Stimulated activated naive CD4-positive, alpha-beta T cell (primary cell): ENCODE data around the gene TUNAR.

Experiments used
- DNase-seq, 6 experiments: peaks; one replicate each; lab custom pipeline; 2025; lab: John Stamatoyannopoulos, UW

The TUNAR gene

DNA sequence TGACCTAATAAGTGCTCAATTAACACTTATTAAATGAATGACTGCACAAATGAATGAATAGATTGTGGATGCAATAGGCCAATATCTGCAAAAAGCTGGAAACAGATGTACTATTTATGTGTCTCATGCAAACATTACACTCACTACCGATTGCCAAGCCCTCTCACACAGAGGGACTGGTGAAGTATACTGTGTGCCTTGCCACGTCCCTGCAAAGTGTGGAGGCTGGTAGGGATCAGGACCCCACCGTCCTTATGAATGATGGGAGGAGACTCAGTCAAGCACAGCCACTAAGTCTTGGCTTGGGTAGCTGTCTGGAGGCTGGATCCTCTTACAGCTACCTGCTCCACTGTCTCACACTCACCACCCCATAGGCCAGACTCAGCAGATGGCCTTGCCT, 3.9 kb upstream of the TUNAR start:
- DNase-seq: no peak

DNA sequence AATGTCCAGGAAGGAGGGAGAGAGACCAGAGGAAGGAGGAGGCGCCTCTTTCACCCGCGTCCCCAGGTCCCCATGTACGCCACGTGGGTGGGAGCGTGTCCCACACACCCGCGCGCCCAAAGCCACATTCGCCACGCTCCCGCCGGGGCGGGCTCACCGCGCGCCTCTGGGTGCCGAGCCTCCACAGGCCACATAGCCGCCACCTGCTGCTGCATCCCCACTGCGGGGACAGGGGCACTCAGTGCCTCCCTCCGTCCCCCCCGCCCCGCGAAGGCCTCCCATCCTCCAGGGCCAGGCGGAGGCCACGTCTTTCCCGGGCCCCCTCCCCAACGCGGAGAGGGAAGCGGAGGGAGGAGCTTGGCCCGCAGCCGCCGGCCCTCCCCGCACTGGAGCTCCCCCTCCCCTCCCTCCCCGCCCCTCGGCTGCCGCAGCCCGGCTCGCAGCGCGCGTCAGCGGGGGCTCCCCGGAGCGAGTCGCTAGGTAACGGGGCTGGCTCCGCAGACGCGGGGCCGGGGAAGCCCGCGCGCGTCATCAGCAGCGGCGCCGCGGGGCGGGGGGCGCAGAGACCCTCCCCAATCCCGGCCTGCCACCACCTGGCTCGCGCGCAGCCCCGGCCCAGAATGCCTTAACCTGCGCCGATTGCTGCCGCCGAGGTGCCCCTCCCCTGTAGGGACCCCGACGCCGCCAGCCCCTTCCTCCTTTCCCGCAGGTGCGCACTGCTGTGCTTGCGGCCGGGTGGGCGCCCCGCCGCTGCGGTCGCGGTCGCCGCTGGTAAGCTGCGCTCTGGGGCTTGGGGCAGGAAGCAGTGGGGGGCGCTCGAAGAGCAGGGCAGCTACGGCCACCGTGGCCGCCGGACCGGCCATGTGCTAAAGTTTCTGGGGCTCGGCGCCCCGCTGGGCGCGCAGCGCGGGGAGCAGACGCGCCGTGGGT, 536 bp upstream of the TUNAR start:
- no peak for DNase-seq

DNA sequence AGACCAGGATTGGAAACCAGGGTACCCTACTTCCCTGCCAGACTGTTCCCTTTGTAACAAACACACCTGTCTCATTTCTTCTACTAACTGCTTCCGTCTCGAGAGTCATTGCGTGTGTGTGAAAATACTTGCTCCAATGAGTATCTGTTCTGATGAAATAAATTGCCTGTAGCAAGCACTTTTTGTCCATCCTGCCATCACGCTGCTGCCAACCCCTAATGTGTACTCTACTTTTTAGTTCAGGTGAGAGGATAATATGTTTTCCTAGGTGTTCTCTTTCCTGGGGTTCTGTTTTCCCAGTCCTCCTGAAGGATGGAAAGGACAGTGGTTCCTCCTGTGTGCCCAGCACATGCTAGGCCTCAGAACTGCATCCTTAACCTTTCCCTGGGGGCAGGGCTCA, 1.0 kb downstream of the TUNAR start:
- DNase-seq: no peak

DNA sequence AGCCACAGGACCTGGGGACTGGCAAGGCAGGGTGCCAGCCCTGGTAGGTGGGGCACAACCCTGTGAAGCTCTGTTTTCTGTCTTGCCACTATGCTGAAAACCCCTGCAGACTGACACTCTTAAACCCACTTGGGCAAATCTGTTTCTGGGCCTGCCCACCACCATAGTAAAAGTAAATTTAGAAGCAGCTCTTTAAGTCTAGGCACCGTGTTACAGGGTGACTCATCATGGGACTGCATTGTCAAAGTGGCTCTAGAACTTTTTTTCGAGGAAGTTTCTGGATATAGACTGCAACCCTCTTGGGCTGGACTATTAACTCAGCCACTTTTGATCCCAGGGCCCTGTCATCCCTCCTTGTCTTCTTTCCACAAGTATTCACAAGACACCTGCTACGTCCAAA, 7.7 kb downstream of the TUNAR start:
- DNase-seq: no peak

DNA sequence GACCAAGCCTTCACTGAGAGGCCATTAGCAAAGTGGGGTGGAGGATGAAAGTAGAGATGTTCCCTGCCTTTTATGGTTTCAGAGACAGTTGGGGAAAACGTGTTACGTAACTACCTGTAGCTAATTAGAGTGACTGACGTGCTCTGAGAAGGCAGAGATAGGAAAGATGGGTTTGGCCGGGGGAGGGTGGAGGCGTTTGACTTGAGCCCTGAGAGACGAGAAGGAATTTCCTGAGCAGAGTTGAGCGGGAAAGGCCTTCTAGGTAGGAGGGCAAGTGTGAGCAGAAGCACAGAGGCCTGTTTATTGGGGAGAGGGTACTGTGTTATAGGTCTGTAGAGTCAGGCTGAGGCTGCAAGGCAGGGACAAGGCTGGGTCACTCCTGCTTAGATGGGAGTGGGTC, 8.6 kb downstream of the TUNAR start:
- no peak for DNase-seq

DNA sequence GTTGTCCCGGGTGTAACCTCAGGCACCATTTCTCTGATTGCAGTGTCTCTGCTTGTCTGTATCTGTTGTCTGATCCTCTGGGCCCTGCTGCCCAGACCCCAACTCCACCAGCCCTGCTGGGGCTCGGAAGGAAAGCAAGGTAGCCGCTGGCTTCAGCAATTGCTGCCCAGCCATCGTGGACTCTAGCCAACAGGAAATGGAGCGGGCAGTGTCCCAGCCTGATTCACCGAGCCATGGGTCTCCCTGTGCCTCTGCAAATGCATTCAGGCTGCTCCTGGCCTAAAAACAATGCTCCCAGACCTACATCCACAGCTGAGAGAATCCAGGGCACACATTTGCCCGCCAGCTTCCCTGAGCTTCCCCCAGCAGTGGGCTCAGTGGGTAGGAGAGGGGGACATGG, 9.2 kb downstream of the TUNAR start:
- no peak for DNase-seq

DNA sequence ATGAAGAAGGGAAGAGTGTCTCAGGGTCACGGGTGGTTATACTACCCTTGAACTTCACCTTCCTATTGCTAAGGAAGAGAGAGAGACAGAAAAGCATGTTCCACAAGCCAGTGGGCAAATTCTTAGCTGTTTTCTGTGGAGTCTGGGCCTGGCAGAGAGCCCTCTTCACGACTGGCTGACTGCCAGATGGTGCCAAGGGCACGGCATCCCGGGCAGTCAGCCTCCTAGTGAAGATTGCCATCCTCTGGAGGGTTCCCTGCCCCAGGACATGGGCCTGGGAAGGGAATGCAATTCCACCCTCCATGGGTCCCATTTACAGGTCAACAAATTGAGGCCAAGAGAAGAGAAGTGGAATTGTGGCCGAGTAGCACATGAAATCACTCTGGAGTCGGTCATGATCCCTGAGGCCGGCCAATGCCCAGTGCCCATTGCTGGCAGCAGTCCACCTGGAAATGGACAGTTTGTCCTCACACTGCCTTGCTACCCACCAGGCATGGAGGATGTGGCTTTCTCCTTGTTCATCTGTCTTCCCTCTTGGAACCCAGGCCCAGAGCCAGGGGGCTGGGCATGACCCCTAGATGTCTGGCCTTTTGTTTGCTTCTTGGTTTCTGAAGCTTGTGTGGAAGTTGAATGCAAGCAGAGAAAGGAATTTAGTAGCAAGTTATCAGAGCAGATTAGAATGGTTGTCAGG, 9.9 kb downstream of the TUNAR start:
- DNase-seq: no peak

DNA sequence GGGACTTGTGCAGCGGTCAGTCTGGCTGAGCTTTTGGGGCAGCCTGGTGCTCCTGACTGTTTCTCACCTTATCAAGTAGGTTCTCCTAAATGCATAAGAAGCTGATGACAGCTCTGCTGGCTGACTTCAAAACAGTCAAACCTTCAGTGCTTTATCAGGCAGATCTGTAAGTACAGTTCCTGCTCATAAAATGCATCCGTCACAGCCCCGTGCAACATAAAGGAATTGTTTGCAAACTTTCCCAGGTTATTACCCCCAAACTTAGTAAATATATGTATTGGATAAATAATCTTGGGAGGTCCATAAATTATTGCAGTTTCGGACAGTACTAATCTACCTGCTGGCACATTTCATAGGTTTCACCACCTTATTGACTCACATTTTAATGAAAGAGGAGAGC, 10.7 kb downstream of the TUNAR start:
- DNase-seq: no peak

DNA sequence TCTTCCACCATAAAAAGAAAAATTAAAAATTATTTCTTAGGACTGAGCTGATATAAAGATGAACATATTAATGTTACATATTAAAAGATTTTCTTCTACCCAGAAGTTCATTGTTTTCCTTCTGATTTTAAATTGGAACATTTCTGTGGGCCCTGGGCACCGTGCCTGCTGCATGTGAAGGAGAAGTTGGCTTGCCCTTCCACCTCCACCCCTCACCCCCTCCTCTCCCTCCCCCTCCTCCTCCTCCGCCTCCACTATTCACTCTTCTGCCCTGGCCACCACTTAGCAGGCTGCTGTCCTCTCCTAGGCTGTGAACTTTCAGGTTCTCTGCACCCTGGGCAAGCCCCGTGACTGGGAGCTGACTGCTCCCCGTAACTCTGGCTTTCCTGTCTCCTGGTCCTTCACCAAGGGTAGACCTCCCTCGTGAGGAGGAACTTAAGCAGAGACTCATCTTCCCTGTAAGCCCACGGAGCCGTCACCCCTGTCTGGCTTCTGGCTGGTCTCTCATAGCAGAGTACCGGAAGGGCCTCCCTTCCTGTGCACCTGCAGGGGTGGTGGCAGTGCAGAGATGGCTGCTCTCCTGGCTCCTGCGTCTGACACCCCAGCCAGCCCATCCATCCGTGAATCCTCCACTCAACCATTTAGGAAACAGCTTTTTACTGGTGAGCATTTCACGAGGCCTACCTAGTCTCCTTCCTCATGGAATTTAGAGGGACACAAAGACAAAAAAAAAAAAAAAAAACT, 12.8 kb downstream of the TUNAR start:
- no peak for DNase-seq

DNA sequence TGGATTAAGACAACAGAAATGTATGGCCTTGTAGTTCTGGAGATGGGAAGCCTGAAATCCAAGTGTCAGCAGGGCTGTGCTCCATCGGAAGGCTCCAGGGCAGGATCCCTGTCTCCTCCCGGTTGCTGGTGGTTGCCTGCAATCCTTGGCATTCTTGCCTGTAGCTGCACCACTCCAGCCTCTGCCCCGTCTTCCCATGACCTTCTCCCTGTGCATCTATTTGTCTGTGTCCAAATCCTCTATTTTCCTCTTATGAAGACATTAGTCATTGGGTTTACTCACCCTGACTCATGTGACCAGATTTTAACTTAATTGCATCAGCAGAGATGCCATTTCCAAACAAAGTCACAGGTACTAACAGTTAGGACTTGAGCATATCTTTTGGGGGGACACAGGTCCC, 15.1 kb downstream of the TUNAR start:
- DNase-seq: no peak

DNA sequence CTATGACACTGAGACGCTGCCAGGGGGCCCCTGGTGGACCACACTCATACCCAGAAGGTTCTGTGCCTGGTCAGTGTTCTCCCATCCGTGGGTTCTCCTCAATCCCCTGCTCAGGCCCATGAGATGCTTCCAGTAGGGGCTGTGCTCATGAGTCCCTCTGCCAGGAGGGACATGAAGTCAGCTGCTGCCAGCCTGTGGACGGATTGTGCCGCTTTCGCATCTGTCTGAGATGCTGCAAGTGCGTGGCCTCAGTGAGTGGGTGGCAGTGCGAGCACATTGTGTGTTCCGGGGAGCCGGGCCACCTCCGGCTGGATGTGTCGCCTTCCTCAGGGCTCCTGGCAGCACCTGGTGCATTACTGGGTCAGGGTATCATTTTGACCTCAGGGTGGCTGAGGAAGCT, 15.5 kb downstream of the TUNAR start:
- DNase-seq: no peak

DNA sequence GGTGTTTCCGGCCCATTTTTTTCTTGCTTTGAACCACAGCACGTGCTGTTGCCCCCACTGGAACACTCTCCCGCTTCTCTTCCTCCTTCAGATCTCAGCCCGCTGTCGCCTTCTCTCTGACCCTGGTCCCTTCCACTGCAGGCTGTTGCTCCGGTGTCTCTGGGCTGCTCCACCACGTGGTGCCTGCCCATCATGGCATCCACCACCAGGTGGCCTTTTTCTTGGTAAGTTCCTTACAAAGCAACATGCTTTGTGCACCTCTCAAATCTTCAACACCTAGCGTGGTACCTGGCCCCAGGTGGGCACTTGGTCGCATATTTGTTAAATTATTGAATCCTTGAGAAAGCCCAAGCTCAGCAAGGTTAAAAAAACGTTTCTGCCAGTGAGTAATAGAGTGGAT, 19.1 kb downstream of the TUNAR start:
- DNase-seq: no peak

DNA sequence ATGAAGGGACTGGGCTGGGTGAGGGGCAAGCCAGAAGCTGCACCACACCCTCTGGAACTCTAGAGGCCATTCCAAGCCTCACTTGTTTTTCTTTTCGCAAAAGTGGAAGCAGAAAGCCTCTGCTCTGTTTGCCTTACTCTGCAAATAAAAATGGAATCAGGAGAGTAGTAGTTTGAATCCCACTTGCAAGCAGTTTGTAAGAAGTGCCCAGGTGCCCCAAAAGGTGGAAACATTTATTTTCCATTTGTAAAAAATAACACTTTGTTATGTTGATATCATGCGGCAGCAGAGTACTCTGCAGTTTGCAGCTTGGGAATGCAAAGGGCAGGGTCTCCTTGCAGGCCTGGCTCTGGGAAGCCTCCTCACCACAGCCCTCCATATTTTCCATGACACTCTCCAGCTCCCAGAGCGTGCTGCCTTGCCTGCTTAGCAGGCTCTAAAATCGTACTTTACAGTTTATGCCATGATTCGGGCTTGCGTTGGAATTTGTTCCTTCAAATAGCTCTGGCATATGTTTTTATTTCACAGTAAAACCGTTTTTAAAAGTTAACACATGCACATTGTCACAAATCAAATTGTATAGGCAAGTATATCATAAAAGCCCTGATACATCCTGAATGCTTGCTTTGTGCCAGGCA, 20.0 kb downstream of the TUNAR start:
- no peak for DNase-seq

DNA sequence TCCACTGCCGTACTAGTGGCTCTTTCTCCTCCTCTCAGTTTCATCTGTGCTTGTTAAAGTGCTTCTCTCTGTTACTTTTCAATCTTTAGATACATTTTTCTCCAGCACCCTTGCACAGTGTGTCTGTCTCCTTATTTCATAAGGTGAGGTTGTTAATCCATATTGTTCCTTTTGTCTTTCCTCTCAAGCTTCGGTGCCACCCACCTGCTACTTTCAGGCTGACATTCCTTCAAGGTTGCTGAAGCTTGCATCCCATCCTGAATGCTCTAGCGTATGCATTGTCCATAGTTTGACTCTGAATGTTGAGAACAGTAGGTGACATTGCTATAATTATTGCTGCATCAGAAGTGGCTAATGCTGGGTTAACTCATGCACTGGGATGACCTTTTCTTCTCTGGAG, 20.6 kb downstream of the TUNAR start:
- no peak for DNase-seq

DNA sequence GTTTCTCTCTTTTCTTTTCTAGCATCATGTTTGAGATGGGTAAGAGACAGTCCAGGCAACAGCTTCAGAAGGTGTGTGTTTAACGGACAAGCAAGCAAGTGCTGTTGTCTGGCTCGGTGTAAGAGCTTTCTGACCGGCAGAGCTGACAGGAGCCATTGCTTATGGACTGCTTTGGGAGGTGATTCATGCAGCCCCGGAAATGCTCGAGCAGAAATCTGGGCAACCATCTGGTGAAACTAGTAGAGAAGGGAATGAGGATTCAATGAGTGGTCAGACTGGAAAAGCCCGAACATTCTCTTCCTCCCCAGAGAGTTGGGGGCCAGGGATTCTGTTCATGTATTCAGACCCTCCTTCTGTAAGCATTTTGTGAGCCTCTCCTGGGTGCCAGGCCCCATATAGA, 24.4 kb downstream of the TUNAR start:
- no peak for DNase-seq

DNA sequence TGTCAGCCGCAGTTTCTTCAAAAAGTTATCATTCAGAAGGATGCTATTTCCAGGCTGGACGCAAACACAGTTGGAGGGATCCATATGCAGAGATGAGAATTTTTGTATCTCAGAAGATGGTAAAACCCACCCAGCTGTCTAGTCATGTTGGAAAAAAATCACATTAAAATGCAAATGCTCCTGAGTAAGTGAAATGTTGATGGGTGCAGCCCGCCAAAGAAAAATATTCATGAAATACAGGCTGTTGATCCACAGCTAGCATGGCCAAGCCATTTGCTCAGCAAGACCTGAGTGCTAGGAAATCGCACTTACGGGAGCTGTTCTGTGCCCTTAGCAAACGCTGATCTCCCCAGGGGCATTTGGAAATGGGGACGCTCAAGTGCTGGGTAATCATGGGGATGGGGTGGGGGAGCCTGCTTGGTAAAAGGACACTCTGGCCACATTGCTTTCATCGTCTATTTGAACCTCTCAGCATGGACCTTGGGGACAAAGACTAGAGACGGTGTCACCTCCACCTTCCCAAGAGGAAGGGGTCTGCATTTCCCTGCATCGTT, 25.7 kb downstream of the TUNAR start:
- no peak for DNase-seq

DNA sequence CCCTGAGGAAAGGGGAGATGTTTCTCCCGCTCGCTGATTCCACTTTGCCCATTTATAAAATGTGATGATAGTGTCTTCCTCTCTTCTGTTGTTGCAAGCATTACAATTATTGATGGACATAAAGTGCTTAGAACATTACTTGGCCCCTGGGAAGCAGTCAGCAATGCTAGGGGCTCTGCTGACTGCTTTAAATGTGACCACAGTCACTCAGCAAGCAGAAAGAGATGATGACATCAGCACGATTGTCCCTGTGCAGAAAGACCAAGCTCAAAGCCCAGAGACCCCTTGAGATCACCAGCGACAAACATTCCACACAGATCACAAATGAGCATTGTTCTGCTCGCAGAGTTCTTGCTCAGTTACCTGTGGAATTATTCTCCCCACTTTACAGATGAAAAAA, 26.5 kb downstream of the TUNAR start:
- no peak for DNase-seq

DNA sequence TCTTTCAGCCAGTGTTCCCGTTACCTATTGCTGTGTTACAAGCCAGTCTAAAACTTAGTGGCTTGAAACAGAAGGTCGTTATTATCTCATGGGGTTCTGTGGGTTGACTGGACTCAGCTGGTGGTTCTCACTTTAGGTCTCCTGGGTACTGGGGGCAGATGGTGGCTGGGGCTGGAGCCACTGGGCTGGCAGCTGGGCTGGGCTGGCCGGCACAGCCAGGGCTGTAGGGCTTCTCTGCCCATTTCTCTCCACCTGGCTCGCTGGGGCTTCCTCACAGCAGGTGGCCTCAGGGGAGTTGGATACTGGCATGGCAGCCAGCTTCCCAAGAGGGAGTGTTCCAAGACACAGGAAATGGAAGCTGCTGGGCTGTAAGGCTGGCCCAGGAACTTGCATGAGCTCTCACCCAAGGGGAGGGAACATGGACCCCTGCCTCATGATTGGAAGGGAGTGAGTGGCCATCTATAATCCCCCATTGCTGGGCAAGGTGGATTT, 27.0 kb downstream of the TUNAR start:
- DNase-seq: no peak

DNA sequence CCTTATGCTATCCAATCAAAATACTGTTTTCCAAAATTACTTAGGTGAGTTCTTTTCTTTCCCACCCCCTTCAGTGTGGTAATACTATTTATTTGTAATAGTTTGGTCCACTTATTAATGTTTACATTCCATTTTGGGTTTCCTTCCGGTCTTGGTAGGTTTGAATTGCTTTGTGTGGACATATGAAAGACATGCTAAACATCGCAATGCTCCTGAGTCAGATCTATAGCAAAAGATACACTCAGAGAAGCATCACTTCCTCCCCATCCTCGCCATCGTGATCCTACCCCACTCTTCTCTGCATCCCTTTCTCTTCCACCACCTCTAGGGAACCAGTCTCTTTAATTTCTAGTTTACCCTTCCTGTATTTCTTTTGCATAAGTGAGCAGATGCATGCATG, 30.0 kb downstream of the TUNAR start:
- no peak for DNase-seq

DNA sequence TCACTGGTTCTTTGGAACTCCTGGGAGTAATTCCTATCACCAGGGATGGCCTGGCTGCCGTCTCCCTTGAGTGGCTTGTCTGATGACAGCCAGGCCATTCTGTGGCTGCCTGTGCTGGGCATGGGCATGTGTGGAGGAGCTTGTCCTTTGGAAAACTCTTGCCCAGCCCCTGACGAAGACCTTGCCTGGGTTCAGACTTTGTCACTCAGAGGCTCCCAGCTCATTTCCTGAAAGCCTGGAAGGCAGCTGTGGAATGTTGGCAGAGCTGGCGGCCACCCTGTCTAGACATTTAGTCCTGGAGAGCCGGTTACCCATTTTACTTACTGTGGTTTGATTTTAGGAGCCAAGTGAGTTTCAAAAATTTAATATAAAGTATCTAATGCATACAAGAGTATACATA, 34.0 kb downstream of the TUNAR start:
- DNase-seq: no peak

DNA sequence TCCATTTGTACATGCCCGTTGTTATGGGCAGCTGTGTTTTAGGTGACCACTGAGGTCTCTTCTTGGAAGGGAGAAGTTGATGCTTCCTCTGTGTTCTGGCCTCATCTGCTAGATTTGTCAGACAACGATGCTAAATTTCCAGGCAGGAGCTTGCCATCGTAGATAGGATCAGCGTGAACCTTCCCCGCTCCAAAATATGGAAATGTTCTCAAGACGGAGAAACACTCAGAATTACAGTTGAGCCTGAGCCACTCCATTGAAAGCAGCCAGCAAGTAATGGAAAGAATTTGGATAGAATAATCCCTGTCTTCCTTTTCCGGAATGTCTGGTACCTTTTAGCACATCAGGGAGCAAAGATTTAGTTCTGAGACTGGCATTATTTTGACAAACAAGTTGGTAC, 34.8 kb downstream of the TUNAR start:
- no peak for DNase-seq

DNA sequence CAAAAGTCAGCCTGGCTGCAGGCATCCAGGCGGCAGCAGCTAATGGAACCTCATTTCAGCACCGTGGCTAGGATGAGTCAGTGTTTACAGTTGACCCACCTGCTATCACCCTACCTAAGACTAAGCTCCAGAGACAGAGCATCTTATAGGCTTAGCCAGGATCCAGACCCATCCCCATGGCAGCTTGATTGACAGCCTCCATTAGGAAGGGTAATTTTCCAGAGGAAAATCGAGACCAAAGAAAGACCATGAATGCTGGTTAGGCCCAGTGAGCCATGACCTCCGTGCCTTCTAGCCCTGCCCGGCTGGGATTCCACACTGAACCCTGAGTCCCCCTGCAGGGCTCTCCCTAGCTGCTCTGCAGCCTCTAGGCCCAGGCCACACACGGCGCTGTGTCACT, 38.7 kb downstream of the TUNAR start:
- DNase-seq: no peak
